GM12878 (cell line): ENCODE data around the gene PLEKHG2. TPM values are rescaled to one million over a fixed set of nuclear protein-coding genes. Genes with fewer than 3 reads are reported as not detected.

Source experiments
- CREM ChIP-seq: IDR thresholded peaks from 2 replicates; pipeline ENCODE4 v1.6.1; 2014; ENCODE audit warnings: antibody characterized with exemption, low read depth
- E4F1 ChIP-seq: fragments of 450-650 bp; IDR thresholded peaks from 2 replicates; pipeline ENCODE4 v1.6.1; 2018; ENCODE audit warnings: borderline replicate concordance, mild to moderate bottlenecking; ENCODE audit not compliant: partially characterized antibody
- EP300 ChIP-seq, 2 experiments: fragments of 150-350 bp in 1 of 2; IDR thresholded peaks; 2 replicates each; pipeline ENCODE4 v1.6.1; 2011 to 2012; ENCODE audit warnings: low read depth in 2 of 2, low read length in 2 of 2, borderline replicate concordance in 1 of 2, improper control_type of control experiment in 1 of 2, inconsistent platforms in 1 of 2; ENCODE audit not compliant: control insufficient read depth in 1 of 2
- IRF3 ChIP-seq: fragments of 450-650 bp; IDR thresholded peaks from 2 replicates; pipeline ENCODE4 v1.6.1; 2014; ENCODE audit warnings: mild to moderate bottlenecking
- NFYA ChIP-seq: IDR thresholded peaks from 2 replicates; pipeline ENCODE4 v1.6.1; 2011; ENCODE audit warnings: low read depth, mild to moderate bottlenecking, low read length, improper control_type of control experiment, borderline replicate concordance
- NRF1 ChIP-seq: conservative IDR thresholded peaks from 2 replicates; pipeline ENCODE4 v1.6.1; 2011; ENCODE audit warnings: mild to moderate bottlenecking, low read depth, low read length, improper control_type of control experiment
- POU2F2 ChIP-seq: IDR thresholded peaks from 3 replicates; pipeline ENCODE4 v1.6.1; 2011; ENCODE audit warnings: low read depth, mild to moderate bottlenecking, low read length, borderline replicate concordance
- RAD51 ChIP-seq: fragments of 450-650 bp; IDR thresholded peaks from 2 replicates; pipeline ENCODE4 v1.6.1; 2016; ENCODE audit warnings: moderate library complexity, mild to moderate bottlenecking, inconsistent platforms
- RBBP5 ChIP-seq: fragments of 200-600 bp; sonication (generic); conservative IDR thresholded peaks from 2 replicates; pipeline ENCODE4 v1.6.1; 2016
- SPI1 ChIP-seq: IDR thresholded peaks from 2 replicates; pipeline ENCODE4 v1.6.1; 2011; ENCODE audit warnings: low read depth, mild to moderate bottlenecking, low read length, moderate library complexity, borderline replicate concordance; ENCODE audit not compliant: insufficient read depth
- YBX1 ChIP-seq: fragments of 450-650 bp; IDR thresholded peaks from 2 replicates; pipeline ENCODE4 v1.6.1; 2016; ENCODE audit warnings: antibody characterized with exemption
- ZNF687 ChIP-seq: fragments of 450-650 bp; IDR thresholded peaks from 2 replicates; pipeline ENCODE4 v1.6.1; 2017; ENCODE audit warnings: mild to moderate bottlenecking, moderate library complexity
- polyA plus RNA-seq, 11 experiments: library from polyadenylated mRNA; depleted of rRNA in 4 of 11; unstranded in 6 of 11; stranded (reverse) in 5 of 11; fragments of >200 nt; fragmentation: Nextera tagmentation in 4 of 11; fragmentation: Illumina TruSeq in 1 of 11; extraction: Ambion mirVana in 4 of 11; extraction: Trizol in 1 of 11; gene quantifications; 1 replicate in 1 of 11; 2 replicates in 10 of 11; pipeline versions ENCODE4 v1.2.1 to v1.2.3, GENCODE V29; 2011 to 2016; ENCODE audit warnings: inconsistent platforms in 2 of 11, missing spikeins in 2 of 11, low read depth in 1 of 11
- total RNA-seq, 4 experiments: library from RNA; depleted of rRNA in 3 of 4; stranded (reverse); fragments of >200 nt in 3 of 4; fragmentation: Illumina TruSeq in 1 of 4; extraction: Trizol in 1 of 4; gene quantifications; 2 replicates each; pipeline versions ENCODE4 v1.2.1 to v1.2.3, GENCODE V29; 2013 to 2021
- TF ChIP-seq, protein P1 (sequence below): fragments of 450-650 bp; IDR thresholded peaks from 2 replicates; pipeline ENCODE4 v1.6.1; 2017; ENCODE audit warnings: mild to moderate bottlenecking, moderate library complexity
- TF ChIP-seq, protein P2 (sequence below): IDR thresholded peaks from 2 replicates; pipeline ENCODE4 v1.6.1; 2012; ENCODE audit warnings: low read depth, low read length, improper control_type of control experiment

PLEKHG2 gene
- total and polyA plus RNA-seq, 10 of the 15 experiments (the other 5 are each of a cell fraction or from before 2014, with no cell fraction given) = 3.0 to 62.5 (median 17.2) TPM

DNA sequence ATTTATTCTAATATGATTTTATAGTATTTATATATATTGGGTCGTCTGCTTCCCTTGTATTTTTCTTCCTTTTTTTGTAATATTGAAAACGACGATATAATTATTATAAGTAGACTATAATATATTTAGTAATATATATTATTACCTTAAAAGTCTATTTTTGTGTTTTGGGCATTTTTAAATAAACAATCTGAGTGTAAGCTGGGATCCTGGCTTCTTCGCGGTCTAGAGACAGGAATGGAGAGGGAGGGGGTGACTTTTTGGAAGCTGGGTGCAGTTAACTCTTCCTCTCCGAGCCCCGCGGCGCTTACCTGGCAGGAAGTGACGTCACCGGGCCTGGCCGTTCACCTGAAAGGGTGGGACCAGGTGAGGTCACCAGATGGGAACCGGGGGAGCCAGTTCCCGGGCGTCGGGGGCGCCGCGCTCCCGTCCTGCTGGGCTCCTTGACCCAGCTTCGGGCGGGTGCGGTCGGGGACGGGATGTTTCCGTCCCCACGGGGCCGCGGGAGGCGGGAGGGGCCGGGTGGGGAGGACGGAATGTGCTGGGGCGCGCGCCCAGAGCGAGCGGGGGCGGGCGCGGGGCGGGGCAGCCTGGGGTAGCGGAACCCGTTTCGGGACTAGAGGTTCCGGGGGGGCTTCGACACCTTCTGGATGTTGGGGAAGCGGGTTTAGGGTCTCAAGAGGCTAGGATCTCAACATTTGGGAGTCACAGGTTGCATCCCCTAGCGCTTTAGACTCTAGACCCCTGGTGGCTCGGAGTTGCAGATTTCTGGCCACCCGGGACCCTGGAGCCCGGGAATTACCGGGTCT is 3.1 kb upstream of the PLEKHG2 start (continued):
- TF ChIP-seq E4F1 (no peak), CREM (peak; percentile 95), NRF1 (no peak), ZNF687 (peak; percentile 68), SPI1 (no peak), NFYA (no peak), RAD51 (no peak; the same call in 1 of the 2 replicates), IRF3 (no peak), RBBP5 (no peak), EP300 (IDR thresholded peaks at IDR 0.05; ENCODE audit: borderline replicate concordance in 1 of 2, control insufficient read depth in 1 of 2, low read depth in 2 of 2, low read length in 2 of 2) (no peak), YBX1 (no peak), POU2F2 (peak; percentile 86; the same call in 2 of the 3 replicates)
- TF ChIP-seq, protein P1, sequence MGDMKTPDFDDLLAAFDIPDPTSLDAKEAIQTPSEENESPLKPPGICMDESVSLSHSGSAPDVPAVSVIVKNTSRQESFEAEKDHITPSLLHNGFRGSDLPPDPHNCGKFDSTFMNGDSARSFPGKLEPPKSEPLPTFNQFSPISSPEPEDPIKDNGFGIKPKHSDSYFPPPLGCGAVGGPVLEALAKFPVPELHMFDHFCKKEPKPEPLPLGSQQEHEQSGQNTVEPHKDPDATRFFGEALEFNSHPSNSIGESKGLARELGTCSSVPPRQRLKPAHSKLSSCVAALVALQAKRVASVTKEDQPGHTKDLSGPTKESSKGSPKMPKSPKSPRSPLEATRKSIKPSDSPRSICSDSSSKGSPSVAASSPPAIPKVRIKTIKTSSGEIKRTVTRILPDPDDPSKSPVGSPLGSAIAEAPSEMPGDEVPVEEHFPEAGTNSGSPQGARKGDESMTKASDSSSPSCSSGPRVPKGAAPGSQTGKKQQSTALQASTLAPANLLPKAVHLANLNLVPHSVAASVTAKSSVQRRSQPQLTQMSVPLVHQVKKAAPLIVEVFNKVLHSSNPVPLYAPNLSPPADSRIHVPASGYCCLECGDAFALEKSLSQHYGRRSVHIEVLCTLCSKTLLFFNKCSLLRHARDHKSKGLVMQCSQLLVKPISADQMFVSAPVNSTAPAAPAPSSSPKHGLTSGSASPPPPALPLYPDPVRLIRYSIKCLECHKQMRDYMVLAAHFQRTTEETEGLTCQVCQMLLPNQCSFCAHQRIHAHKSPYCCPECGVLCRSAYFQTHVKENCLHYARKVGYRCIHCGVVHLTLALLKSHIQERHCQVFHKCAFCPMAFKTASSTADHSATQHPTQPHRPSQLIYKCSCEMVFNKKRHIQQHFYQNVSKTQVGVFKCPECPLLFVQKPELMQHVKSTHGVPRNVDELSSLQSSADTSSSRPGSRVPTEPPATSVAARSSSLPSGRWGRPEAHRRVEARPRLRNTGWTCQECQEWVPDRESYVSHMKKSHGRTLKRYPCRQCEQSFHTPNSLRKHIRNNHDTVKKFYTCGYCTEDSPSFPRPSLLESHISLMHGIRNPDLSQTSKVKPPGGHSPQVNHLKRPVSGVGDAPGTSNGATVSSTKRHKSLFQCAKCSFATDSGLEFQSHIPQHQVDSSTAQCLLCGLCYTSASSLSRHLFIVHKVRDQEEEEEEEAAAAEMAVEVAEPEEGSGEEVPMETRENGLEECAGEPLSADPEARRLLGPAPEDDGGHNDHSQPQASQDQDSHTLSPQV = no peak
- TF ChIP-seq, protein P2, sequence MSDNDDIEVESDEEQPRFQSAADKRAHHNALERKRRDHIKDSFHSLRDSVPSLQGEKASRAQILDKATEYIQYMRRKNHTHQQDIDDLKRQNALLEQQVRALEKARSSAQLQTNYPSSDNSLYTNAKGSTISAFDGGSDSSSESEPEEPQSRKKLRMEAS = no peak
